A673 (cell line): ENCODE results near the gene VWA7.

Source experiments
- EZH2 ChIP-seq: fragments of 200-600 bp; sonication (generic); IDR thresholded peaks from 2 replicates; pipeline ENCODE4 v1.6.1; 2017; ENCODE audit warnings: borderline replicate concordance, low read depth, mild to moderate bottlenecking, mixed read lengths, antibody characterized with exemption, low read length; ENCODE audit not compliant: poor library complexity, severe bottlenecking
- TF ChIP-seq, protein P1 (sequence below): fragments of 300-800, 200-600 bp; sonication (generic); conservative IDR thresholded peaks from 2 replicates; pipeline ENCODE4 v1.5.1; 2017; ENCODE audit warnings: low read depth, mild to moderate bottlenecking, antibody characterized with exemption, low read length, moderate library complexity, mixed read lengths

DNA sequence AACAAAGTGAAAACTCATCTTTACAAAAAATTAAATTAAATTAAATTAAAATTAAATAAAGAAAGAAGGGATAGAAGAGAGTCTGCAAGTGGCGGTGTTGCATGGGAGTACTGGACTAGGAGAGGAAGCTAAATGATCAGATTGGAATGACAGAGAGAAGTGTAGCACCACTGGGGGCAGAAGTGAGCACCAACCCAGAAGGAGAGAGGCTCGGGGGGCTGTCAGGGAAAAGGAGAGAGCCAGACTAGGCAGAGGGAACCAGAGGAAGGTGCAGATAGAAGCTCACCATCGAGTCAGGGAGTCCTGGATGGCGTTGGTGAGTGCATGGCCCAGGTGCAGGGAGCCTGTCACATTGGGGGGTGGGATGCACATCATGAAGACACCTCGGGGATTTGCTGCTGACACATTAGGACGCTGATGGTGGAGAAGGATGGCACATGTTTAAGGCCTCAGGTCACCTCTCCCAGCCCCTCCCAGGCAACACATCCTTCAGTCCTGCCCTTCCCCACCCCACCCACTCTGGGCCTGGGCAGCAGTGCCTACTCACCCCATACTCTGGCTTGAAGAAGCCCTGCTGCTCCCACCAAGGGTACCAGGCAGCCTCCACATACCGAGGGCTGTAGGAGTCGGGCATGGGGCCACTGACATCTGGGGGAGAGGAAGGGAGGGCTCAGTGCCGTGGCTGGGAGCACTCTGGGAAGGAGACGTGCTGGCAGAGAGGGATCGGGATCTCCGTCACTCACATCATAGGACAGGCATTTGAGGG lies 14.4 kb upstream of the VWA7 start:
- TF ChIP-seq, protein P1, sequence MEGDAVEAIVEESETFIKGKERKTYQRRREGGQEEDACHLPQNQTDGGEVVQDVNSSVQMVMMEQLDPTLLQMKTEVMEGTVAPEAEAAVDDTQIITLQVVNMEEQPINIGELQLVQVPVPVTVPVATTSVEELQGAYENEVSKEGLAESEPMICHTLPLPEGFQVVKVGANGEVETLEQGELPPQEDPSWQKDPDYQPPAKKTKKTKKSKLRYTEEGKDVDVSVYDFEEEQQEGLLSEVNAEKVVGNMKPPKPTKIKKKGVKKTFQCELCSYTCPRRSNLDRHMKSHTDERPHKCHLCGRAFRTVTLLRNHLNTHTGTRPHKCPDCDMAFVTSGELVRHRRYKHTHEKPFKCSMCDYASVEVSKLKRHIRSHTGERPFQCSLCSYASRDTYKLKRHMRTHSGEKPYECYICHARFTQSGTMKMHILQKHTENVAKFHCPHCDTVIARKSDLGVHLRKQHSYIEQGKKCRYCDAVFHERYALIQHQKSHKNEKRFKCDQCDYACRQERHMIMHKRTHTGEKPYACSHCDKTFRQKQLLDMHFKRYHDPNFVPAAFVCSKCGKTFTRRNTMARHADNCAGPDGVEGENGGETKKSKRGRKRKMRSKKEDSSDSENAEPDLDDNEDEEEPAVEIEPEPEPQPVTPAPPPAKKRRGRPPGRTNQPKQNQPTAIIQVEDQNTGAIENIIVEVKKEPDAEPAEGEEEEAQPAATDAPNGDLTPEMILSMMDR: peak; percentile 77
- no peak for TF ChIP-seq EZH2
